Measurements from ENCODE around the gene TRIM71. TPM values are rescaled to one million over a fixed set of nuclear protein-coding genes. Genes with fewer than 3 reads are reported as not detected.

Gene TRIM71
- polyA plus RNA-seq, 1 donor from 2014 or later: 4.0 TPM

DNA sequence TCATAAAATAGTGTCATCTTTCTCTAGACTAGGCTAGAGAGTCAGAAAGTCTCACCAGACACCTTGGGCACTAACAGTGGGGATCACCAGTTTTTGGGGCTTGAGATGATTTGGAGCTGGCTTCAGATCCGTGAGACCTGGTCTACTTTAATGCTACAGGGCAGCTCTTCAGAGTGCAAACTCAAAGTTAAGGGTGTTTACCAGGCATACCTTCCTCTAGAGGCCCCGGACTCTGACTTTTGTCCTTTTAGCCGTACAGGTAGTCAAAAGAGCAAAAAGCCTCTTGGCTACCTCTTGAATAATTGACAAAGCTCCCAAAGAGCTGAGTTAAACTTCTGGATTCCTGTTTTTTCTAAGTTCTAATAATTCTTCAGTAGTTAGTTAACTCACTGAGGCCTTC lies 92.2 kb downstream of the TRIM71 start:
- TF ChIP-seq, protein P1, sequence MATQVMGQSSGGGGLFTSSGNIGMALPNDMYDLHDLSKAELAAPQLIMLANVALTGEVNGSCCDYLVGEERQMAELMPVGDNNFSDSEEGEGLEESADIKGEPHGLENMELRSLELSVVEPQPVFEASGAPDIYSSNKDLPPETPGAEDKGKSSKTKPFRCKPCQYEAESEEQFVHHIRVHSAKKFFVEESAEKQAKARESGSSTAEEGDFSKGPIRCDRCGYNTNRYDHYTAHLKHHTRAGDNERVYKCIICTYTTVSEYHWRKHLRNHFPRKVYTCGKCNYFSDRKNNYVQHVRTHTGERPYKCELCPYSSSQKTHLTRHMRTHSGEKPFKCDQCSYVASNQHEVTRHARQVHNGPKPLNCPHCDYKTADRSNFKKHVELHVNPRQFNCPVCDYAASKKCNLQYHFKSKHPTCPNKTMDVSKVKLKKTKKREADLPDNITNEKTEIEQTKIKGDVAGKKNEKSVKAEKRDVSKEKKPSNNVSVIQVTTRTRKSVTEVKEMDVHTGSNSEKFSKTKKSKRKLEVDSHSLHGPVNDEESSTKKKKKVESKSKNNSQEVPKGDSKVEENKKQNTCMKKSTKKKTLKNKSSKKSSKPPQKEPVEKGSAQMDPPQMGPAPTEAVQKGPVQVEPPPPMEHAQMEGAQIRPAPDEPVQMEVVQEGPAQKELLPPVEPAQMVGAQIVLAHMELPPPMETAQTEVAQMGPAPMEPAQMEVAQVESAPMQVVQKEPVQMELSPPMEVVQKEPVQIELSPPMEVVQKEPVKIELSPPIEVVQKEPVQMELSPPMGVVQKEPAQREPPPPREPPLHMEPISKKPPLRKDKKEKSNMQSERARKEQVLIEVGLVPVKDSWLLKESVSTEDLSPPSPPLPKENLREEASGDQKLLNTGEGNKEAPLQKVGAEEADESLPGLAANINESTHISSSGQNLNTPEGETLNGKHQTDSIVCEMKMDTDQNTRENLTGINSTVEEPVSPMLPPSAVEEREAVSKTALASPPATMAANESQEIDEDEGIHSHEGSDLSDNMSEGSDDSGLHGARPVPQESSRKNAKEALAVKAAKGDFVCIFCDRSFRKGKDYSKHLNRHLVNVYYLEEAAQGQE (IDR thresholded peaks at IDR 0.05; ENCODE audit: borderline replicate concordance): no peak
- TF ChIP-seq EZH2 (IDR thresholded peaks at IDR 0.05; ENCODE audit: borderline replicate concordance, insufficient read depth, low read length, poor library complexity, severe bottlenecking) (no peak), MXI1 (conservative IDR thresholded peaks at IDR 0.05; ENCODE audit: poor library complexity, severe bottlenecking) (no peak), POLR2AphosphoS5 (IDR thresholded peaks at IDR 0.05) (no peak), EP300 (conservative IDR thresholded peaks at IDR 0.05; ENCODE audit: poor library complexity, severe bottlenecking) (no peak), TAF1 (IDR thresholded peaks at IDR 0.05; ENCODE audit: low read depth) (no peak), SMC3 (conservative IDR thresholded peaks at IDR 0.05; ENCODE audit: poor library complexity) (no peak), RAD21 (conservative IDR thresholded peaks at IDR 0.05) (no peak)
- TF ChIP-seq, protein P2, sequence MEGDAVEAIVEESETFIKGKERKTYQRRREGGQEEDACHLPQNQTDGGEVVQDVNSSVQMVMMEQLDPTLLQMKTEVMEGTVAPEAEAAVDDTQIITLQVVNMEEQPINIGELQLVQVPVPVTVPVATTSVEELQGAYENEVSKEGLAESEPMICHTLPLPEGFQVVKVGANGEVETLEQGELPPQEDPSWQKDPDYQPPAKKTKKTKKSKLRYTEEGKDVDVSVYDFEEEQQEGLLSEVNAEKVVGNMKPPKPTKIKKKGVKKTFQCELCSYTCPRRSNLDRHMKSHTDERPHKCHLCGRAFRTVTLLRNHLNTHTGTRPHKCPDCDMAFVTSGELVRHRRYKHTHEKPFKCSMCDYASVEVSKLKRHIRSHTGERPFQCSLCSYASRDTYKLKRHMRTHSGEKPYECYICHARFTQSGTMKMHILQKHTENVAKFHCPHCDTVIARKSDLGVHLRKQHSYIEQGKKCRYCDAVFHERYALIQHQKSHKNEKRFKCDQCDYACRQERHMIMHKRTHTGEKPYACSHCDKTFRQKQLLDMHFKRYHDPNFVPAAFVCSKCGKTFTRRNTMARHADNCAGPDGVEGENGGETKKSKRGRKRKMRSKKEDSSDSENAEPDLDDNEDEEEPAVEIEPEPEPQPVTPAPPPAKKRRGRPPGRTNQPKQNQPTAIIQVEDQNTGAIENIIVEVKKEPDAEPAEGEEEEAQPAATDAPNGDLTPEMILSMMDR (IDR thresholded peaks at IDR 0.05; ENCODE audit: poor library complexity, severe bottlenecking): no peak
- Histone ChIP-seq H3K79me2 (replicated peaks; ENCODE audit: insufficient read depth, low read length) (no peaks in the 10 kb centered on the region), H2AFZ (ENCODE audit: low read depth, low read length) (no peak overlapping the region), H3K27me3 (ENCODE audit: insufficient read depth, low read depth, low read length) (no peaks in the 10 kb centered on the region), H3K4me3 (ENCODE audit: low read length) (no peak overlapping the region), H3K9ac (ENCODE audit: low read length) (no peak overlapping the region), H3K9me3 (ENCODE audit: low read length) (no peaks in the 10 kb centered on the region), H3K4me2 (ENCODE audit: low read length) (no peak overlapping the region), H4K20me1 (ENCODE audit: insufficient read depth) (no peaks in the 10 kb centered on the region), H3K36me3 (ENCODE audit: insufficient read depth, low read length) (no peaks in the 10 kb centered on the region), H3F3A (ENCODE audit: insufficient read depth, low read length, poor library complexity, severe bottlenecking) (no peaks in the 10 kb centered on the region), H3K9me2 (ENCODE audit: insufficient read depth, low read length) (no peaks in the 10 kb centered on the region), H3K27ac (ENCODE audit: low read length) (no peak overlapping the region)

DNA sequence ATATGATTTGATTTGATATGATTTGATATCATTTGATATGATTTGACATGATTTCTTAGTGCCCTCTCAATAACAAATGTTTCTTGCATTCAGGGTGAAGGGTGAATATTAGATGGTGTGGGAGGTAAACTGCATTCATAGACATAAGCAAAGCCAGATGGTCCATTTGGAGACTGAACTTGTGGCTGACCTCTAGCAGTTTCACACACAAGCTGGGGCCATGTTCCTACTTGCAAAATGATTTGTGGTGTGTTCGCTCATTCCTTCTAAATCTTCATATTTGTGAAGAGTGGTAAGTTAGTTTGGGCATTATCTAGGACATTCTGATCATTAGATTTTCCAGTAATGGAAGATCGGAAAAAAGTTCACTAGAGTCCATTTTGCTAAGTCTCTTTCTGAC lies 93.2 kb downstream of the TRIM71 start:
- Histone ChIP-seq H3K36me3 (ENCODE audit: insufficient read depth, low read length) (no peaks in the 10 kb centered on the region), H3K9ac (ENCODE audit: low read length) (no peak overlapping the region), H3K27me3 (ENCODE audit: insufficient read depth, low read depth, low read length) (no peaks in the 10 kb centered on the region), H3K4me2 (ENCODE audit: low read length) (no peak overlapping the region), H3K4me3 (ENCODE audit: low read length) (no peak overlapping the region), H3K27ac (ENCODE audit: low read length) (no peak overlapping the region), H3F3A (ENCODE audit: insufficient read depth, low read length, poor library complexity, severe bottlenecking) (no peaks in the 10 kb centered on the region), H4K20me1 (ENCODE audit: insufficient read depth) (no peaks in the 10 kb centered on the region), H3K9me2 (ENCODE audit: insufficient read depth, low read length) (no peaks in the 10 kb centered on the region), H2AFZ (ENCODE audit: low read depth, low read length) (no peak overlapping the region), H3K79me2 (replicated peaks; ENCODE audit: insufficient read depth, low read length) (no peaks in the 10 kb centered on the region), H3K9me3 (ENCODE audit: low read length) (no peaks in the 10 kb centered on the region)
- TF ChIP-seq EP300 (conservative IDR thresholded peaks at IDR 0.05; ENCODE audit: poor library complexity, severe bottlenecking) (no peak), EZH2 (IDR thresholded peaks at IDR 0.05; ENCODE audit: borderline replicate concordance, insufficient read depth, low read length, poor library complexity, severe bottlenecking) (no peak), MXI1 (conservative IDR thresholded peaks at IDR 0.05; ENCODE audit: poor library complexity, severe bottlenecking) (no peak), POLR2AphosphoS5 (IDR thresholded peaks at IDR 0.05) (no peak), TAF1 (IDR thresholded peaks at IDR 0.05; ENCODE audit: low read depth) (no peak), RAD21 (conservative IDR thresholded peaks at IDR 0.05) (no peak), SMC3 (conservative IDR thresholded peaks at IDR 0.05; ENCODE audit: poor library complexity) (no peak)
- TF ChIP-seq, protein P1 (IDR thresholded peaks at IDR 0.05; ENCODE audit: borderline replicate concordance): no peak
- TF ChIP-seq, protein P2 (IDR thresholded peaks at IDR 0.05; ENCODE audit: poor library complexity, severe bottlenecking): no peak
